Daoy (cell line): ENCODE measurements around the gene MYL6B. TPM values are rescaled to one million over a fixed set of nuclear protein-coding genes. Genes with fewer than 3 reads are reported as not detected.
A peak's percentile ranks its signal among the peaks of the same experiment; 100 is the strongest.

Experiments used
- DNase-seq: peaks from one replicate; pipeline ENCODE4 v3.0.0-alpha.2; 2015; ENCODE audit warnings: low read depth
- total RNA-seq: library from RNA; depleted of rRNA; stranded (reverse); fragments of >200 nt; shearing (Covaris generic); gene quantifications from 2 replicates; pipeline ENCODE4 v1.2.3, GENCODE V29; 2014

MYL6B gene
- total RNA-seq, 1 experiment from 2014 or later = 156 TPM

- no peak for DNase-seq
Measured at GRCh38 chr12:56152756-56153677, 630 bp downstream of the MYL6B start.

- DNase-seq = no peak
Measured at GRCh38 chr12:56153678-56154065, 1.3 kb downstream of the MYL6B start.

- DNase-seq = no peak
Measured at GRCh38 chr12:56154246-56154771, 1.9 kb downstream of the MYL6B start.

GRCh38 chr12:56154818-56155217 is 2.4 kb downstream of the MYL6B start:
- DNase-seq = no peak

GRCh38 chr12:56155256-56155845 is 3.0 kb downstream of the MYL6B start:
- no peak for DNase-seq

- DNase-seq = peak; percentile 60
Measured at GRCh38 chr12:56156464-56157200, 4.2 kb downstream of the MYL6B start.

GRCh38 chr12:56157201-56158028 is 5.0 kb downstream of the MYL6B start:
- DNase-seq = peak; percentile 84

GRCh38 chr12:56158029-56158925 is 5.9 kb downstream of the MYL6B start, which contains the start of gene MYL6:
Gene MYL6 (plus strand): TSS chr12:56158359. CDS start chr12:56158402, 43 bp downstream.
- DNase-seq = peak; percentile 98

- peak; percentile 74 for DNase-seq
Measured at GRCh38 chr12:56158926-56159461, 6.6 kb downstream of the MYL6B start.

- no peak for DNase-seq
Measured at GRCh38 chr12:56159482-56160192, 7.2 kb downstream of the MYL6B start.

- DNase-seq = peak; percentile 32
Measured at GRCh38 chr12:56160193-56160763, 7.9 kb downstream of the MYL6B start.

GRCh38 chr12:56160894-56161689 is 8.7 kb downstream of the MYL6B start:
- DNase-seq = no peak

GRCh38 chr12:56161690-56162351 is 9.4 kb downstream of the MYL6B start:
- no peak for DNase-seq

- DNase-seq = no peak
Measured at GRCh38 chr12:56162468-56163290, 10.3 kb downstream of the MYL6B start.

- no peak for DNase-seq
Measured at GRCh38 chr12:56163533-56164344, 11.4 kb downstream of the MYL6B start.

GRCh38 chr12:56164345-56164729 is 11.9 kb downstream of the MYL6B start:
- DNase-seq = no peak
